D721Med (cell line): ENCODE measurements around the gene SLC66A2.

Experiments used
- DNase-seq: peaks from one replicate; pipeline ENCODE4 v3.0.0; 2011; ENCODE audit warnings: low spot score; ENCODE audit not compliant: insufficient read length
- FAIRE-seq: peaks from 2 replicates; lab custom pipeline; 2011; peaks lifted over from hg19 to GRCh38; lab: Jason Lieb, UNC
- TF ChIP-seq, protein P1 (sequence below): IDR thresholded peaks from 2 replicates; pipeline ENCODE4 v1.5.1; 2012; ENCODE audit warnings: mild to moderate bottlenecking, control low read depth; ENCODE audit not compliant: insufficient read depth; ENCODE audit errors: missing control alignments

SLC66A2 gene

DNA sequence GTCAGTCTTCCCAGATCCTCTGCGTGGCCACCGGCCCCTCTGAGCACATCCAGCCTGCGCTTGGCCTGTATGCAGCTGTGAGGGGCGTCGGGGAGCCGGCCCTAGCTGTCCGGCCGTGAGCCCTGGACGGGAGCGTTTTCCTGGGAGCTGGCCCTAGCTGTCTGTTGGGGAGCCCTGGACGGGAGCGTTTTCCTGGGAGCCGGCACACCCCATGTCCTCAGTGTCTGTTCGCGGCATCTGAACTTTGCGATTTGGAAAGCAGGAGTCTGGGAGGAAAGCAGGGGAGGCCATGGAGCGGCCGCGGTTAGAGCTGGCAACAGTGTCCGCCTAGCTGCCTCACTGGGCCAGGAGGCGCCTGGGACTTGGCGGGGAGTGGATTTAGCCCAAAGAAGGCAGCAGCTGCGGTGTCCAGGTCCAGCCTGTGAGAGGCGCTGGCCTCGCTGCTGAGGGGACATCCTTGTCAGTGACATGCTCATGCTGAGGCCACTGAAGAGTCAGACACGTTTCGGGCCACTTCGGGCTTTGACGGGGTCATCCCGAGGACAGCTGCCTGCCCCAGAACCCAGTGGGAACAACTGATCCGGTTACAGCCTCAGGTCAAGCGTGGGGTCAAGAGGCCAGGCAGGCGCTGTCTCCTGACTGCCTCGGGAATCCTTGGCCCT, 77.9 kb downstream of the SLC66A2 start:
- no peak for DNase-seq
- no peak for FAIRE-seq
- TF ChIP-seq, protein P1, sequence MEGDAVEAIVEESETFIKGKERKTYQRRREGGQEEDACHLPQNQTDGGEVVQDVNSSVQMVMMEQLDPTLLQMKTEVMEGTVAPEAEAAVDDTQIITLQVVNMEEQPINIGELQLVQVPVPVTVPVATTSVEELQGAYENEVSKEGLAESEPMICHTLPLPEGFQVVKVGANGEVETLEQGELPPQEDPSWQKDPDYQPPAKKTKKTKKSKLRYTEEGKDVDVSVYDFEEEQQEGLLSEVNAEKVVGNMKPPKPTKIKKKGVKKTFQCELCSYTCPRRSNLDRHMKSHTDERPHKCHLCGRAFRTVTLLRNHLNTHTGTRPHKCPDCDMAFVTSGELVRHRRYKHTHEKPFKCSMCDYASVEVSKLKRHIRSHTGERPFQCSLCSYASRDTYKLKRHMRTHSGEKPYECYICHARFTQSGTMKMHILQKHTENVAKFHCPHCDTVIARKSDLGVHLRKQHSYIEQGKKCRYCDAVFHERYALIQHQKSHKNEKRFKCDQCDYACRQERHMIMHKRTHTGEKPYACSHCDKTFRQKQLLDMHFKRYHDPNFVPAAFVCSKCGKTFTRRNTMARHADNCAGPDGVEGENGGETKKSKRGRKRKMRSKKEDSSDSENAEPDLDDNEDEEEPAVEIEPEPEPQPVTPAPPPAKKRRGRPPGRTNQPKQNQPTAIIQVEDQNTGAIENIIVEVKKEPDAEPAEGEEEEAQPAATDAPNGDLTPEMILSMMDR = no peak

DNA sequence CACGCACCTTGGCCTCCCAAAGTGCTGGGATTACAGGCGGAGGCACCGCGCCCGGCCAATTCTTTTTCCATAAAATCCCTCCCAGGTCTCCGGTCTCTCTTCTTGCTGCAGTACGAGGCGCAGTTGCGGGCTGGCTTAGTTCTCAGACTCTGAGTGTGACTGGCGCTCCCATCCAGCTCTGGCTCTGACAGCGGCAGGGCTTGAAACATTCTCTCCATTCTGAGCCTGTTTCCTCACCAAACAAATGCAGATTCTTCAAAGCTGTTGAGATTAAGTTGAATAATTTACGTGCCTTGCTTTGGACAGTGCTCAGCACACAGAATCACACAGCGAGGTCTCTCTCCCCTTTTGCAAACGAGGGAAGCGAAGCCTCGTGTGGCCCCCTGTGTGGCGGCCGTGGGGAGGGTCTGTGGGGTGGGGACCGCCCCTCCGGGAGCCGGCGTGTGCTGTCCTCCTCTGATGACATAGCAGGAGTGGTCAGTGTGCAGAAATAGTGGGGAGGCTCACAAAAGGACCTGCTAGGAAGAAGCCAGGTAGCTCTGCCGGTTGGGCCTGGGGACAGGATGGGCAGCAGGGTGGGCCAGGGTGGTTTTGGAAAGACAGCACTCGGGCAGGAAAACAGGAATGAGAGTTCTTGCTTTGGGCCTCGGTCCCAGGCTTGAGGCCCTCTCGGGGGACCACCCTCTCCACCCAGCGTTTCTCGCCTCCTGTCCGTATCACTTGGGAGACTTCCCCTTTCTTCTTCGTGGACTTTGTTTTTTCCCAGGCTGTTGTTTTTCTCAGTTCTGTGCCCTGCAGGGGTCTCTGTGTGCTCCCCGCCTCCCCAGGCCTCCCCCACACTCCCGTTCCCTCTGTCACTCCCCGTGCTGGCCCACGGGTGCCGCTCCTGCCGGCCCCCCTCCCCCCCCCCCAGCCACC, 78.7 kb downstream of the SLC66A2 start:
- TF ChIP-seq, protein P1 = no peak
- FAIRE-seq (no peak), DNase-seq (no peak)

DNA sequence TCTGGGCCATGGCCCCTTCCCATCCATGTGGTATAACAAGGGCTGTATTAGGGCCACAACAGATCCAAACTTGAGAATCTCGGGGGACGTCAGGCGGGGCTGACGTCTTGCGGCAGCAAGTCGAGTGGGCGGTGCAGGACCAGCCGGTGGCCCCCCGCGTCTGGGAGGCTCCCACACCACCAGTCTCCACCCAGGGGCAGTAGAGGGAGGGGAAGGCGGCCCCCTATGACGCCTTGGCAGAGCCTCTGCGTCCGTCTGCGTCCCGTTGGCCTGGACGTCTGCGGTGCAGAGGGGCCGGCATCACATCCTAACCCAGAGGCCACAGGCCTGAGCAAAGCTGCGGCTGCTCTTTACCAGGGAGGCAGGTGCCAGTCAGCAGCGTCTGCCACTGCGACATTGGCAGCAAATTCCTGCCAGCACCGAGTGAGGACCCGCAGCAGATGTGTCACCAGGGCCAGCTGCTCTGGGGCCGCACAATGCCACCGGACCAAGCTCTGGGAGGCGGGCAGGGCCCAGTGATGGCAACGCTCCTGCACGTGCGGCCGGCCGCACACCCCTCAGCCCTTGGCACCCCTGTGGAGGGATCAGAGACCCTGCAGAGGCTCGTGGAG, 79.9 kb downstream of the SLC66A2 start:
- TF ChIP-seq, protein P1 = no peak
- DNase-seq (no peak), FAIRE-seq (no peak)

DNA sequence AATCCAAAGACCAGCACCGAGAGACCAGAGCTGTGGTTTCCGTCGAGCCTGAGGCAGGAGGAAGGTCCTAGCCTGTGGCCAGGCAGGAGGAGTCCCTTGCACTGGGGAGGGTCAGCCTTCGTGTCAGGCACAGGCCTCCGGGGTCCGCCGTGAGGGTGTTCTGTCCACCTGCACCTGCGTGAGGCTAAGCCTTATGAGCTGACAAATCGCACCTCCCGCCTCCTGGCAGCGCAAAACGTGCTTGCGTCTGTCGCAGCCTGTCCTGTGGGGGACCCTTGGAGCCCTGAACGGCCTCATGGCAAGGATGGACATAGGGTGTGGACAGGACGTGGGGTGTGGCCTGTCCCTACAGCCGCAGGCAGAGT, 80.4 kb downstream of the SLC66A2 start:
- TF ChIP-seq, protein P1 = no peak
- no peak for DNase-seq
- FAIRE-seq = no peak

DNA sequence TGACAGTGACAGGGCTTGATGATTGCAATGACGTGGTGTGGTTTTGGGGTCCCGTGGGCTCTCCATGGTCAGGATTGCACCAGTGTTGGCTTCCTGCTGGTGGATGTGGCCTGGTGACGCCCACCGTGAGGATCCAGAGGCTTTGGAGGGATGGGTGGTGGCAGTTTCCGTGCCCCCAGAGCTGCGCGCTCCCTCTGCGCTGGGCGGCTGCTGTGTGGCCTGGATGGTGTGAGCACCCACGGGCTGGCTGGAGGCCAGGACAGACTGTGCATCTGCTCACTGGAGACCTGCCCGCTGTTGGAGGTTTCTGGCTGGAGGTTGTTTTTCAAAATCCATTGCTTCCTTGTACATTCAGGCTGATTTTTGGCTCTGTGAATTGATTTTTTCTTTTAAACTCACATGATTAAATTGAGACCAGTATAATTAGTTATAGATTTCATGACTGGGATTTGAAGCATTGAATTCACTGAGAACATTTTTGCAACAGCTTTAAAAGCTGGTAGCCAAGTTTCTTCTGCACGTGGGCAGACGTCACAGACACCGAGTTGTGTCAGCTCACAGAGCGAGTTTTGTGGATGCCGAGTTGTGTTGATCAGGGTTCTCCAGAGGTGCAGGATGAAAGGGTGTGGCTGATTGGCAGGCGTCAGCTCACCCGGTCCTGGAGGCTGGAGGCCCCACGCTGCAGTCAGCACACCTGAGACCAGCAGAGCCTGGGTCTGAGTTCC, 81.0 kb downstream of the SLC66A2 start:
- DNase-seq (no peak), FAIRE-seq (no peak)
- TF ChIP-seq, protein P1 = no peak

DNA sequence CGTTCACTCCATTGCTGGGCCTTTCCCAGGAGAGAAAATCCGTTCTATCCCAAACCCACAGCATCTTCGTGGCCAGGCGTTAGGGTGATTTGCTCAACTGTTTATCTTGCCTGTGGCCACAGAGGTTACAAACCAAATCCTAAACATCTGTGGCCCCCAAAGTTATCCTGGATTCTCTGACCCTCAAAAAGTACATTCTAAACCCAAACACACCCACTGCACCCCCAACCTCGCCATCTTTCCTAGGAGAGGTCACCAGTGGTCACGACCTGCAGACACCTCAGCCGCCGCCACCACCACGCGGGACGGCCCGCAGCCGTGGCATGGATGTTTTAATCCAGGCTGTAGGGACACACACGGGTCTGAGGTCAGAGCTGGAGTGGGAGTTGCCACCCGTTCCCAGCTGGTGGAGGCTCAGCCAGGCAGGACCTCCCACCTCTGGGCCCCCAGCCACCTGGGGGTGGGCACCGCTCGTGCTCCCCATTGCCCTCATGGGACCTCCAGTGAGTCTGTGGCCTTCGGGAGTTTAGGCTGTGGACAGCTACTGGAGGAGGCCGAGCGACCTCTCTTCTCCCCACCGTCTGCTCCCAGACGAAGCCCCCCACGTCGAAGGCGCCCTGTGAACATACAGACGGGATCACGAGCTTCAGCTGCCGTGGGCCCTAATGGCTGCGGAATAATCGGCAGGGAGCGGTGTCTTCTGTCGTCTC, 81.7 kb downstream of the SLC66A2 start:
- TF ChIP-seq, protein P1 = no peak
- FAIRE-seq (no peak), DNase-seq (no peak)
